ENCODE results near the gene ID3.

The ID3 gene

DNA sequence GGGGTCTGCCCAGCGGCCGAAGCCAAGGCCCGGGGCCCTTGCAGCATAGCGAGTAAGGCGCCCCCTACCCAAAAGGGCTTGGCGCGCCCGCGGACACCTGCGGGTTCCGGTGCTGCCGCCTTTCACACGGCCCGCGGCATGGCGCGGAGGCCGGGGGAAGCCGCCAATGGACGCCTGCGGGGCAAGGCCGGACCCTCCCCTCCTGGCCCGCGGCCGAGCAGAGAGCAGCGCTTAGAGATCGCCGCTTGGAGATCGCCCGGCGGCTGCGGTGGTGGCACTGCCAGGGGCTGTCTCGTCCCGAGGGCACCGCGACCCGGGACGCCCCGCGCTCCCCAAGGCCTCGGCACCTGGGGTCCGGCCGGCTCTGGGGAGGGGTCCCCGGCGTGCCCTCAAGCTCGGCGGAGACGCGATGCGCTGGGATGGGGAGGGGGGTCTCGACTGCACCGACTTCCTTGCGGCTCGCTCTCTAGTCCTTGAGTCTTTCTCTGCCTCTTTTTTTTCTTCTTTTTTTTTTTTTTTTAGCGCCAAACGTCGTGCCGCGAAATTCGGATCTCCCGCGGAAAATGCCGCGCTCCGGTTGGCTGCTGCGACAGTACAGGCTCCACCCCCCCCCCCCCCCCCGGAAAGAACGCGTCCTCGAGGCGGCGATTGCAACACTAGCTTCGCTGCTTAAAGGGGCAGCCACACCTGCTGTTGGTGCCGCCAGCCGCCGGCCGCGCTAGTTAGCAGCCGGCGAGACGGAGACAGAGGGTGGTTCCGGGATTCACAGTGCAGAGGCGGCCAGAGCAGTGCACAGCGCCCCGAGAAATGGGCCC lies 28.3 kb downstream of the ID3 start, which contains the start of gene E2F2:
TSS of gene E2F2 (minus strand) at position 487 of the 815 bp plus-strand sequence. CDS start at position 47, 440 bp downstream.
- intact Hi-C loops (cut with DNase I) = loop anchor here (10.0 kb wide), 1 partner anchor 186 kb away; the partner anchor contains the start of gene HNRNPR

GRCh38 chr1:23530087-23530746 lies 29.1 kb downstream of the ID3 start:
- intact Hi-C loops (cut with DNase I) = loop anchor here (10.0 kb wide), 1 partner anchor 185 kb away; the partner anchor contains the start of gene HNRNPR
- DNase-seq = no peak

More for the DNA sequence above, 28.3 kb downstream of the ID3 start, which contains the start of gene E2F2:
- peak; percentile 62 to 97 (median 81) for DNase-seq

GRCh38 chr1:23529146-23530086 lies 29.9 kb downstream of the ID3 start:
- intact Hi-C loops (cut with DNase I) = loop anchor here (10.0 kb wide), 1 partner anchor 185 kb away; the partner anchor contains the start of gene HNRNPR
- no peak for DNase-seq

DNA sequence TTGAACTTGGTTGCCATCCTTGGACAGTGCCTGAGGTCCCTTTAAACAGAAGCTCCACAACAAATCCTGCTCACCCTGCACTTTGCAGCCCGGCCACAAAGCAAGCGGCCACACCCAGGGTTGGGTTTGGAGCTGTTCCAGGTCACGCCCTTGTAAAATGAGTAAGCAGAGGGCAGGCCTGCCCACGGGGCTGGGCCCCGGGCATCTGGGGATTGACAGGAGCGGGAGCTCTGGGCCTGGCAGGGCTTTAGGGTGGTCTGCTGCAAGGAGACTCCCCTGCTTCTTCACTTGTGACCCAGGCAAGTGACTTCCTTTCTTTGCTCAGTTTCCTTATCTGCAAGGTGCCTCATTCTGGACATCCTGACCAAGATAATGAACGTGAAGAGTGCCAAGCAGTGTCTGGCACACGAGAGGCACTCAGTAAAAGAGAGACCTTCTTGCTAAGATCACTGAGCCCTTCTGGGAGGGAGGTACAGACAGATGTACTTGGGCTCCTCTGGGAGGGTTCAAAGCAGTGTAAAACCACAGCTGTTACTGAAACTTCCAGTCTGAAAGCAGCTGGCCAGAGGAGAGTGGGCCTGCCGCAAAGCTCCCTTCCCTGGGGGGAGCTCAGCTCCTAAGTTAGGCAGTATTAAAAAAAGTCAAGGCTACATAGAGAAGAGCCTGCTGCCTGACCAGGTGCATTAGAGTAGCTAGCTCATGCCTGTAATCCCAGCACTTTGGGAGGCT lies 30.9 kb downstream of the ID3 start:
- intact Hi-C loops (cut with DNase I) = no loop called here
- no peak for DNase-seq

DNA sequence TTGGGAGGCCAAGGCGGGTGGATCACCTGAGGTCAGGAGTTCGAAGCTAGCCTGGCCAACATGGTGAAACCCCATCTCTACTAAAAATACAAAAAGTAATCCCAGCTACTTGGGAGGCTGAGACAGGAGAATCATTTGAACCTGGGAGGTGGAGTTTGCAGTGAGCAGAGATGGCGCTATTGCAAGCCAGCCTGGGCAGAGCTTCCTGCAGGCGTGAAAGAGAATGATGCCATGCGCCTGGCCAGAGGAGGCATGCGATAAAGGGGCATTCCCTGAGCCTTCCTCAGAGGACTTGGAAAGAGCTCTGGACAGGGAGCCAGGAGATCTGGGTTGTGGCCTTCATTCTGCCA lies 31.4 kb downstream of the ID3 start:
- DNase-seq = peak in 1 of 10 donors; percentile 24

DNA sequence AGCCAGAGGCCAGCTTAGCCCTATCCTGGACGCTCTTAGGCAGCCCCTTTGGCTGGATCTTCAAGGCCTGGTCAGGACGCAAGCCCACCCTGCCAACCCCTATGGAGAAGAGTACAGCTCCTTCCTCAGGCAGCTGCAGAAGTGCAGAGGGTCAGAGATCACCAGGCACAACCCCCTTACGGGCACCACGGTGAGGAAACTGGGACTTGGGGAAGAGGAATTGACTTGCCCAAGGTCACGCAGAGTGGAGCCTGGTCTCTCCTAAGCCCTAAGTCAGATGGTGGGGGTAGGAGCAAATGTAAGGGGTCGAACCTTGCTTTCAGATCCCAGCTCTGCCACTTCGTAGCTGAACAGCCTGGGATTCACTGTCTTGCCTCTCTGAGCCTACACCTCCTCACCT lies 31.9 kb downstream of the ID3 start:
- DNase-seq = peak in 1 of 10 donors; percentile 21
- intact Hi-C loops (cut with DNase I) = no loop called here

More for the DNA sequence above, 31.4 kb downstream of the ID3 start:
- intact Hi-C loops (cut with DNase I) = no loop called here

DNA sequence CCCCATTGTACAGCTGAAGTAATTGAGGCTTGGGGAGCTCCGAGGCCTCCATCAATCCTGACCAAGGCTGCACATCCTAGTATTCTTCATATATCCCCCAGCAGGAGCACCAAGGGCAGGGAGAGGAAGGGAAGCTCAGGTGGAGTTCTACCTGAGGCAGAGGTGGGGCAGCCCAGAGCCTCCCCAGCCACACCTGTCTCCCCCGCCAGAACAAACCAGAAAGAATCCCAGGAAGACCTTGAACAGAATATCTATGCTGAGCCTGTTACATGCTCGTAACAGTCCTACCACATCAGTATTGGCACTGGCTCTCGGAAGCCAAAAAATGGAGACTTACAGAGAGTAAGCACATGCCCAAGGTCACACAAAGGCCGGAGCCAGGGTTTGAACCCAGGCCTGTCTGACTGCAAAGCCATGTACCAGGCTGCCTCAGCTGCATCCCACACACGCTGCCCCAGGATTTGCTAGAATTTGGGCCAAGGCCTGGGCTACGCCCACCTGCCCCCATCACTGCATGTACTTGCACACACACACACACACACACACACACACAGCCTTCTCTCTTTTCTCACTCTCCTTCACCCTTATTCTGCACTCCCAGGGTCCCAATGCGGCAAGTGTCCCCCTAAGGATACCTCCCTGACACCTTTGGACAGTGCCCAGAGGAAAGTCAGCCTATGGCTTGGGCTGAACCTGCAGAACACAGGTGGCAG lies 32.8 kb downstream of the ID3 start:
- intact Hi-C loops (cut with DNase I) = no loop called here
- peak in 1 of 10 donors; percentile 50 for DNase-seq

GRCh38 chr1:23525558-23526250 lies 33.6 kb downstream of the ID3 start:
- intact Hi-C loops (cut with DNase I) = no loop called here
- DNase-seq = no peak

- intact Hi-C loops (cut with DNase I) = no loop called here
- DNase-seq = peak in 2 of 10 donors; percentile 37 to 53
Observed at GRCh38 chr1:23524716-23525401, 34.4 kb downstream of the ID3 start.

- intact Hi-C loops (cut with DNase I) = no loop called here
Observed at GRCh38 chr1:23524163-23524562, 35.1 kb downstream of the ID3 start.

GRCh38 chr1:23522244-23522982 lies 36.9 kb downstream of the ID3 start:
- no peak for DNase-seq
- intact Hi-C loops (cut with DNase I) = no loop called here

More at GRCh38 chr1:23524163-23524562, 35.1 kb downstream of the ID3 start:
- DNase-seq = no peak

DNA sequence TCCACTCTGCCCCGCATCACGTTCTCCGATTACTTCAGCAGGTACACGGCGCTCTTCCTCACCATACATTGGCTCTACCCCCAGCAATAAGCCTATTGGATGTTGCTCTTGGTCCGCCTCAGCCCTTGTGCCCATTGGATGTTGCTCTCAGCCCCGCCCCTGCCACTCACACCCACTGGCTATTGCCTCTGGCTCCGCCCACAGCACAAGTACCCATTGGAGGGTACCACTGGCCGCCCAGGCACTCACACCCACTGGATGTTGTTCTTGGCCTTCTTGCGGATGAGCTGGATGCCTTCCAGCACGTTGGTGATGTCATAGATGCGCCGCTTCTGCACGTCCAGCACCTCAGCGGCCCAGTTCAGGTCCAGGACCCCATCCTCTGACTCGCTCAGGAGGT lies 37.7 kb downstream of the ID3 start:
- DNase-seq = no peak
- intact Hi-C loops (cut with DNase I) = no loop called here

DNA sequence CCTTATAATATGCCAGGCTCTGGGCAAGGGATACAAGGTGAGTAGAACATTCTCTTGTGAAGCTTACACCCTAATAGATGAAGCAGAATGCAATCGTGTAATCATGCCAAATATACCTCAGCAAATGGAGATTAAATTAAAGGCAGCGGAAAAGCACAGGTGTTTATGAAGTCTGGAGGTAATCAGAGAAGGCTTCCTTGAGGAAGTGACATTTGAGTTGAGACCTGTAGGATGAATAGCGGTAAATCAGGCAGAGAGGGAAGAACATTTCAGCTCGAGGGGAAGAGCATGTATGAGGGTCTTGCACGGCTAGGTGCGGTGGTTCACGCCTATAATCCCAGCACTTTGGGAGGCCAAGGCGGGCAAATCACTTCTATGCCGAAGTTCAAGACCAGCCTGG lies 41.7 kb downstream of the ID3 start:
- no peak for DNase-seq
- intact Hi-C loops (cut with DNase I) = no loop called here

DNA sequence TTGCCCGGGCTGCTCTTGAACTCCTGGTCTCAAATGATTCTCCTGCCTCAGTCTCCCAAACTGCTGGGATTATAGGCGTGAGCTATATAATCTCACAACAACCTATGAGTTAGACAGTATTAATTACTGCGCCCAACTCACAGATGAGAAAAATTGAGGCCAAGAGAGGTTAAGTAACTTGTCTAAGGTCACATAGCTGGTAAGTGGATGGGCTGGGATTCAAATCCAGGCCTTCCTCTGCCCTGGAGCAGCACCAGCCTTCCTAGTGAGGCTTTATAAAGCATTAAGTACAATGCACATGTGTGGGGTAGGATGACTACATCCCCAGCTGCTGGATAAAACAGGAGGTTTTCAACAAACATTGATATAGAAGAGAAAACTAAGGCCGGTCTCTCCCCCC lies 43.4 kb downstream of the ID3 start:
- DNase-seq = no peak
- intact Hi-C loops (cut with DNase I) = no loop called here

- no peak for DNase-seq
- intact Hi-C loops (cut with DNase I) = no loop called here
Observed at GRCh38 chr1:23514111-23514679, 45.1 kb downstream of the ID3 start.

GRCh38 chr1:23509896-23510295 lies 49.4 kb downstream of the ID3 start:
- DNase-seq = peak in 1 of 10 donors; percentile 65
- intact Hi-C loops (cut with DNase I) = no loop called here
